ENCODE data around the gene DSCAM.

DNA sequence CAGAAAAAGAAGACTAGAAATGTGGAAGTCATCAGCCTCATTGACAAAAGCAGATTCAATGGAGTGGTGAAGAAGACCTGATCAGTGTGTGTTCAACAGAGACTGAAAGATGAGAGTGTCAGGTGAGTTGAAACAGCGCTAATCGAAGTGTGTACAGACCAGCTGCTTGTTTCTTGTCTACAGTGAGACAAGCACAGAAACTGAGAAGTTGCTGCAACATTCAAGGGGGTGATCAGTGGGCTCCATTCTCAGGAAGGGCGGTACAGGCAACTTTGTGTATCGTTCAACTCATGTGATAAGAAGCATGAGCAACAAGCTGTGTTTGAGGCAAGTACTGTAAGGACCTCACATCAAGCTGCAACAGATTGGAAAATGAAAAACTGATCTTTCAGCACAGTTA lies 19.4 kb downstream of the DSCAM start:
- TF ChIP-seq POLR2AphosphoS5 (IDR thresholded peaks at IDR 0.05; ENCODE audit: low read depth, low read length): no peak
- TF ChIP-seq, protein P1, sequence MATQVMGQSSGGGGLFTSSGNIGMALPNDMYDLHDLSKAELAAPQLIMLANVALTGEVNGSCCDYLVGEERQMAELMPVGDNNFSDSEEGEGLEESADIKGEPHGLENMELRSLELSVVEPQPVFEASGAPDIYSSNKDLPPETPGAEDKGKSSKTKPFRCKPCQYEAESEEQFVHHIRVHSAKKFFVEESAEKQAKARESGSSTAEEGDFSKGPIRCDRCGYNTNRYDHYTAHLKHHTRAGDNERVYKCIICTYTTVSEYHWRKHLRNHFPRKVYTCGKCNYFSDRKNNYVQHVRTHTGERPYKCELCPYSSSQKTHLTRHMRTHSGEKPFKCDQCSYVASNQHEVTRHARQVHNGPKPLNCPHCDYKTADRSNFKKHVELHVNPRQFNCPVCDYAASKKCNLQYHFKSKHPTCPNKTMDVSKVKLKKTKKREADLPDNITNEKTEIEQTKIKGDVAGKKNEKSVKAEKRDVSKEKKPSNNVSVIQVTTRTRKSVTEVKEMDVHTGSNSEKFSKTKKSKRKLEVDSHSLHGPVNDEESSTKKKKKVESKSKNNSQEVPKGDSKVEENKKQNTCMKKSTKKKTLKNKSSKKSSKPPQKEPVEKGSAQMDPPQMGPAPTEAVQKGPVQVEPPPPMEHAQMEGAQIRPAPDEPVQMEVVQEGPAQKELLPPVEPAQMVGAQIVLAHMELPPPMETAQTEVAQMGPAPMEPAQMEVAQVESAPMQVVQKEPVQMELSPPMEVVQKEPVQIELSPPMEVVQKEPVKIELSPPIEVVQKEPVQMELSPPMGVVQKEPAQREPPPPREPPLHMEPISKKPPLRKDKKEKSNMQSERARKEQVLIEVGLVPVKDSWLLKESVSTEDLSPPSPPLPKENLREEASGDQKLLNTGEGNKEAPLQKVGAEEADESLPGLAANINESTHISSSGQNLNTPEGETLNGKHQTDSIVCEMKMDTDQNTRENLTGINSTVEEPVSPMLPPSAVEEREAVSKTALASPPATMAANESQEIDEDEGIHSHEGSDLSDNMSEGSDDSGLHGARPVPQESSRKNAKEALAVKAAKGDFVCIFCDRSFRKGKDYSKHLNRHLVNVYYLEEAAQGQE (IDR thresholded peaks at IDR 0.05; ENCODE audit: insufficient read depth in 1 of 2, low read depth in 2 of 2, low read length in 2 of 2): no peak
- no peak for TF ChIP-seq SIN3A (IDR thresholded peaks at IDR 0.05; ENCODE audit: borderline replicate concordance, insufficient read depth, low read length)
- no peak for TF ChIP-seq FOXP2 (optimal IDR thresholded peaks at IDR 0.05; ENCODE audit: borderline replicate concordance, extremely low read depth, extremely low read length, insufficient read depth)

Measured in PFSK-1 (cell line).